HEK293 (cell line): ENCODE results near the gene NTN5.

Experiments
- CTCF ChIA-PET: fragments of 350-600 bp; formaldehyde crosslinking; extraction: SDS; loops from one replicate; lab custom pipeline; 2021; ENCODE audit warnings: antibody characterized with exemption; lab: Yijun Ruan, JAX
- POLR2A ChIA-PET: fragments of 300-600 bp; formaldehyde crosslinking; extraction: SDS; loops from one replicate; lab custom pipeline; 2020; ENCODE audit warnings: antibody characterized with exemption, inconsistent platforms; lab: Yijun Ruan, JAX
- H3K27ac ChIP-seq: fragments of 200-500 bp; sonication (Bioruptor generic); 2 replicates; pipeline ENCODE4 v1.5.1; 2014; ENCODE audit warnings: low read depth, low read length, control low read depth, inconsistent platforms; ENCODE audit errors: extremely low read depth
- H3K36me3 ChIP-seq, 2 experiments: fragments of 200-500 bp in 1 of 2; sonication (Bioruptor generic) in 1 of 2; 1 replicate in 1 of 2; 2 replicates in 1 of 2; pipeline ENCODE4 v1.5.1; 2014 to 2017; ENCODE audit warnings: inconsistent platforms in 2 of 2, low read length in 2 of 2; ENCODE audit not compliant: control insufficient read depth in 2 of 2, insufficient read depth in 1 of 2
- H3K4me1 ChIP-seq: fragments of 200-500 bp; sonication (Bioruptor generic); 2 replicates; pipeline ENCODE4 v1.5.1; 2014; ENCODE audit warnings: mild to moderate bottlenecking, low read length, inconsistent platforms; ENCODE audit not compliant: control insufficient read depth, insufficient read depth
- H3K4me3 ChIP-seq: 2 replicates; pipeline ENCODE4 v1.5.1; 2011; ENCODE audit warnings: low read depth, mild to moderate bottlenecking, control low read depth, low read length, moderate library complexity
- H3K9me3 ChIP-seq: fragments of 200-500 bp; sonication (Bioruptor generic); 2 replicates; pipeline ENCODE4 v1.5.1; 2014; ENCODE audit warnings: low read depth, low read length, inconsistent platforms; ENCODE audit not compliant: control insufficient read depth, insufficient read depth
- MZF1 ChIP-seq: fragments of 450-650 bp; formaldehyde crosslinking; IDR thresholded peaks from 2 replicates; pipeline ENCODE4 v1.5.1; 2017; ENCODE audit warnings: missing biosample characterization, missing genetic modification characterization, borderline replicate concordance
- PRDM1 ChIP-seq: fragments of 450-650 bp; formaldehyde crosslinking; IDR thresholded peaks from 2 replicates; pipeline ENCODE4; 2016; ENCODE audit warnings: missing biosample characterization, missing genetic modification characterization
- ZNF23 ChIP-seq: fragments of 450-650 bp; formaldehyde crosslinking; IDR thresholded peaks from 2 replicates; pipeline ENCODE4 v1.5.1; 2016; ENCODE audit warnings: missing biosample characterization, missing genetic modification characterization, borderline replicate concordance
- ZNF239 ChIP-seq: fragments of 450-650 bp; formaldehyde crosslinking; IDR thresholded peaks from 2 replicates; pipeline ENCODE4 v1.5.1; 2016; ENCODE audit warnings: missing biosample characterization, missing genetic modification characterization
- ZNF558 ChIP-seq: fragments of 450-650 bp; formaldehyde crosslinking; IDR thresholded peaks from 2 replicates; pipeline ENCODE4 v1.5.1; 2016; ENCODE audit warnings: missing biosample characterization, missing genetic modification characterization
- ZNF621 ChIP-seq: fragments of 450-650 bp; formaldehyde crosslinking; IDR thresholded peaks from 2 replicates; pipeline ENCODE4 v1.5.1; 2017; ENCODE audit warnings: missing biosample characterization, missing genetic modification characterization
- TF ChIP-seq, protein P1 (sequence below): fragments of 450-650 bp; formaldehyde crosslinking; IDR thresholded peaks from 2 replicates; pipeline ENCODE4 v1.5.1; 2016; ENCODE audit warnings: missing biosample characterization, missing genetic modification characterization
- TF ChIP-seq, protein P2 (sequence below): fragments of 450-650 bp; formaldehyde crosslinking; IDR thresholded peaks from 2 replicates; pipeline ENCODE4 v1.5.1; 2017; ENCODE audit warnings: missing biosample characterization, missing genetic modification characterization
- TF ChIP-seq, protein P3 (sequence below): fragments of 450-650 bp; formaldehyde crosslinking; IDR thresholded peaks from 2 replicates; pipeline ENCODE4 v1.5.1; 2016; ENCODE audit warnings: missing biosample characterization, missing genetic modification characterization
- TF ChIP-seq, protein P4 (sequence below): fragments of 450-650 bp; formaldehyde crosslinking; IDR thresholded peaks from 2 replicates; pipeline ENCODE4 v1.5.1; 2016; ENCODE audit warnings: missing biosample characterization, missing genetic modification characterization
- TF ChIP-seq, protein P5 (sequence below): fragments of 450-650 bp; formaldehyde crosslinking; conservative IDR thresholded peaks from 2 replicates; pipeline ENCODE4 v1.5.1; 2016; ENCODE audit warnings: low read depth, missing biosample characterization, missing genetic modification characterization

Gene NTN5

DNA sequence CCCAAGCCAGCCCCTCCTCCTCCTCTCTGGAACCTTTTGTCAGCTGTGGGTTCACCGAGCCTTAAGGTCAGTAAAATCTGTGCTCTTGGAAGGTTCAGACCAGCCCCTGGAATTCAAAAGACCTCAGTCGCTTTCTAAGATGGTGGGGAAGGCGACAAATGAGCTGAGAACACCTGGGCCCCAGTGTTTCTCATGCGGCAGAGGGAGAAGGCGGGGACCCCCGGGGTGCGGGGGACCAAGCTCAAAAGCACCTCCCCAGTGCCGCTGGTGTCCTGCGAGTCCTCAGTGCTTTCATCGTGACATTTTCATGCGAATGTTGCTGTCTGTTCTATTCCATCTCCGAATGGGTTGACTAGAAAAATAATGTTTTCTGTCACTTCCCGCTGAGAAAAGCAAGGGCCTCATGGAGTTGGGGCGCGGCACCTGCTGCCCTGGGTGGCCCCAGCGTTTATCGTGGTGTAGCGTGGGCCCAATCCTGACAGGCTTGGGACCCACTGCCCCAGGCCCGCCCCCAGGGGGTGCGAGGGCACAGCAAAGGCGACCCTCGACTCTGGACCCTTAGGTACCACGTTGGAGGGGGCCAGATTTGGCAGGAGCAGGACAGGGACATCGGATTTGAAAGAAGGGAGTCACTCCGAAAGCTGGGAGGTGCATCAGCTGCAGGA lies 751 bp upstream of the NTN5 start:
- Histone ChIP-seq H3K4me1 (no peaks in the 10 kb centered on the region; the same call in 1 of the 2 replicates), H3K27ac (no peak overlapping the region), H3K9me3 (no peaks in the 10 kb centered on the region), H3K4me3 (no peak overlapping the region), H3K36me3 (no peaks in the 10 kb centered on the region)
- ChIA-PET CTCF (interaction anchor here (0.6 to 3.9 kb wide), 14 partner anchors 14 to 473 kb away, joined by 3 to 35 read pairs (median 4); partner anchors contain the start of gene CA11), POLR2A (interaction anchor here (0.8 to 0.9 kb wide), 2 partner anchors 28 to 184 kb away, joined by 3 read pairs; partner anchors contain the start of gene CA11)
- TF ChIP-seq, protein P1, sequence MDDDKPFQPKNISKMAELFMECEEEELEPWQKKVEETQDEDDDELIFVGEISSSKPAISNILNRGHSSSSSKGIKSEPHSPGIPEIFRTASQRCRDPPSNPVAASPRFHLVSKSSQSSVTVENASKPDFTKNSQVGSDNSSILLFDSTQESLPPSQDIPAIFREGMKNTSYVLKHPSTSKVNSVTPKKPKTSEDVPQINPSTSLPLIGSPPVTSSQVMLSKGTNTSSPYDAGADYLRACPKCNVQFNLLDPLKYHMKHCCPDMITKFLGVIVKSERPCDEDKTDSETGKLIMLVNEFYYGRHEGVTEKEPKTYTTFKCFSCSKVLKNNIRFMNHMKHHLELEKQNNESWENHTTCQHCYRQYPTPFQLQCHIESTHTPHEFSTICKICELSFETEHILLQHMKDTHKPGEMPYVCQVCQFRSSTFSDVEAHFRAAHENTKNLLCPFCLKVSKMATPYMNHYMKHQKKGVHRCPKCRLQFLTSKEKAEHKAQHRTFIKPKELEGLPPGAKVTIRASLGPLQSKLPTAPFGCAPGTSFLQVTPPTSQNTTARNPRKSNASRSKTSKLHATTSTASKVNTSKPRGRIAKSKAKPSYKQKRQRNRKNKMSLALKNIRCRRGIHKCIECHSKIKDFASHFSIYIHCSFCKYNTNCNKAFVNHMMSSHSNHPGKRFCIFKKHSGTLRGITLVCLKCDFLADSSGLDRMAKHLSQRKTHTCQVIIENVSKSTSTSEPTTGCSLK (tag by site-specific recombination) = no peak

DNA sequence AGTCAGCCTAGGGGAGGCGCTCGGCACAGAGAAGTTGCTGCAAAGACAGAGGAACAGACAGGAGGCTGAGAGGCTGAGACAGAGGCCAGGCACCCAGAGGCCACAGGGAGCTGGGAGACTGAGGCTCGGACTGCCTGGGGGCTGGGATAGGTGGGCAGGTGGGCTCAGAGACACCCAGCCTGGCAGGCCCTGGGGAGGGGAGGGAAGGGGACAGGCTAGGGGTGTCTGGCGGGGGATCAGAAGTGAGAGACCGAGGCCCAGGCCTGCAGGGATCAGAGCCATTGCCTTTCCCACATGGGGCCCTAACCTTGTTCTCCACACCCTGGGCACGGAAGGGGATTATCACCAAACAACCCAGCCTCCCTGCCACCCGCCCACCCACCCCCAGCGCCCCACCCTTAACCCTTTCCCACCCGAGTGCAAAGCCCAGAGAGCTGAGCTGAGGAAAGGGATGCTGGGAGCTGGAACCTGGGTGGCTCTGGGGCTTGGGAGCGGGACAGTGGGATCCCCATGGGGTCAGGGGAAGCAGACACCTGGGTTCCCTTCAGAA lies 1.3 kb downstream of the NTN5 start:
- CTCF ChIA-PET = interaction anchor here (1.0 to 1.1 kb wide), 2 partner anchors 34 to 124 kb away, joined by 3 read pairs; no protein-coding TSS in a partner anchor
- H3K27ac ChIP-seq = no peak overlapping the region
- no peak overlapping the region for H3K4me3 ChIP-seq
- no peaks in the 10 kb centered on the region; the same call in 1 of the 2 replicates for H3K4me1 ChIP-seq
- H3K9me3 ChIP-seq = no peaks in the 10 kb centered on the region
- H3K36me3 ChIP-seq = no peaks in the 10 kb centered on the region
- TF ChIP-seq PRDM1 (no peak), ZNF558 (no peak), MZF1 (tag by site-specific recombination) (no peak), ZNF239 (tag by site-specific recombination) (no peak), ZNF621 (tag by site-specific recombination) (no peak), ZNF23 (no peak)
- TF ChIP-seq, protein P2, sequence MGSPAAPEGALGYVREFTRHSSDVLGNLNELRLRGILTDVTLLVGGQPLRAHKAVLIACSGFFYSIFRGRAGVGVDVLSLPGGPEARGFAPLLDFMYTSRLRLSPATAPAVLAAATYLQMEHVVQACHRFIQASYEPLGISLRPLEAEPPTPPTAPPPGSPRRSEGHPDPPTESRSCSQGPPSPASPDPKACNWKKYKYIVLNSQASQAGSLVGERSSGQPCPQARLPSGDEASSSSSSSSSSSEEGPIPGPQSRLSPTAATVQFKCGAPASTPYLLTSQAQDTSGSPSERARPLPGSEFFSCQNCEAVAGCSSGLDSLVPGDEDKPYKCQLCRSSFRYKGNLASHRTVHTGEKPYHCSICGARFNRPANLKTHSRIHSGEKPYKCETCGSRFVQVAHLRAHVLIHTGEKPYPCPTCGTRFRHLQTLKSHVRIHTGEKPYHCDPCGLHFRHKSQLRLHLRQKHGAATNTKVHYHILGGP (tag by site-specific recombination) = no peak
- TF ChIP-seq, protein P3, sequence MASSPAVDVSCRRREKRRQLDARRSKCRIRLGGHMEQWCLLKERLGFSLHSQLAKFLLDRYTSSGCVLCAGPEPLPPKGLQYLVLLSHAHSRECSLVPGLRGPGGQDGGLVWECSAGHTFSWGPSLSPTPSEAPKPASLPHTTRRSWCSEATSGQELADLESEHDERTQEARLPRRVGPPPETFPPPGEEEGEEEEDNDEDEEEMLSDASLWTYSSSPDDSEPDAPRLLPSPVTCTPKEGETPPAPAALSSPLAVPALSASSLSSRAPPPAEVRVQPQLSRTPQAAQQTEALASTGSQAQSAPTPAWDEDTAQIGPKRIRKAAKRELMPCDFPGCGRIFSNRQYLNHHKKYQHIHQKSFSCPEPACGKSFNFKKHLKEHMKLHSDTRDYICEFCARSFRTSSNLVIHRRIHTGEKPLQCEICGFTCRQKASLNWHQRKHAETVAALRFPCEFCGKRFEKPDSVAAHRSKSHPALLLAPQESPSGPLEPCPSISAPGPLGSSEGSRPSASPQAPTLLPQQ (tag by site-specific recombination) = no peak
- TF ChIP-seq, protein P4, sequence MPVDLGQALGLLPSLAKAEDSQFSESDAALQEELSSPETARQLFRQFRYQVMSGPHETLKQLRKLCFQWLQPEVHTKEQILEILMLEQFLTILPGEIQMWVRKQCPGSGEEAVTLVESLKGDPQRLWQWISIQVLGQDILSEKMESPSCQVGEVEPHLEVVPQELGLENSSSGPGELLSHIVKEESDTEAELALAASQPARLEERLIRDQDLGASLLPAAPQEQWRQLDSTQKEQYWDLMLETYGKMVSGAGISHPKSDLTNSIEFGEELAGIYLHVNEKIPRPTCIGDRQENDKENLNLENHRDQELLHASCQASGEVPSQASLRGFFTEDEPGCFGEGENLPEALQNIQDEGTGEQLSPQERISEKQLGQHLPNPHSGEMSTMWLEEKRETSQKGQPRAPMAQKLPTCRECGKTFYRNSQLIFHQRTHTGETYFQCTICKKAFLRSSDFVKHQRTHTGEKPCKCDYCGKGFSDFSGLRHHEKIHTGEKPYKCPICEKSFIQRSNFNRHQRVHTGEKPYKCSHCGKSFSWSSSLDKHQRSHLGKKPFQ (tag by site-specific recombination) = no peak
- TF ChIP-seq, protein P5, sequence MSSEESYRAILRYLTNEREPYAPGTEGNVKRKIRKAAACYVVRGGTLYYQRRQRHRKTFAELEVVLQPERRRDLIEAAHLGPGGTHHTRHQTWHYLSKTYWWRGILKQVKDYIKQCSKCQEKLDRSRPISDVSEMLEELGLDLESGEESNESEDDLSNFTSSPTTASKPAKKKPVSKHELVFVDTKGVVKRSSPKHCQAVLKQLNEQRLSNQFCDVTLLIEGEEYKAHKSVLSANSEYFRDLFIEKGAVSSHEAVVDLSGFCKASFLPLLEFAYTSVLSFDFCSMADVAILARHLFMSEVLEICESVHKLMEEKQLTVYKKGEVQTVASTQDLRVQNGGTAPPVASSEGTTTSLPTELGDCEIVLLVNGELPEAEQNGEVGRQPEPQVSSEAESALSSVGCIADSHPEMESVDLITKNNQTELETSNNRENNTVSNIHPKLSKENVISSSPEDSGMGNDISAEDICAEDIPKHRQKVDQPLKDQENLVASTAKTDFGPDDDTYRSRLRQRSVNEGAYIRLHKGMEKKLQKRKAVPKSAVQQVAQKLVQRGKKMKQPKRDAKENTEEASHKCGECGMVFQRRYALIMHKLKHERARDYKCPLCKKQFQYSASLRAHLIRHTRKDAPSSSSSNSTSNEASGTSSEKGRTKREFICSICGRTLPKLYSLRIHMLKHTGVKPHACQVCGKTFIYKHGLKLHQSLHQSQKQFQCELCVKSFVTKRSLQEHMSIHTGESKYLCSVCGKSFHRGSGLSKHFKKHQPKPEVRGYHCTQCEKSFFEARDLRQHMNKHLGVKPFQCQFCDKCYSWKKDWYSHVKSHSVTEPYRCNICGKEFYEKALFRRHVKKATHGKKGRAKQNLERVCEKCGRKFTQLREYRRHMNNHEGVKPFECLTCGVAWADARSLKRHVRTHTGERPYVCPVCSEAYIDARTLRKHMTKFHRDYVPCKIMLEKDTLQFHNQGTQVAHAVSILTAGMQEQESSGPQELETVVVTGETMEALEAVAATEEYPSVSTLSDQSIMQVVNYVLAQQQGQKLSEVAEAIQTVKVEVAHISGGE = no peak
- POLR2A ChIA-PET = no interaction called here
